ENCODE measurements around the gene NUTM2G.
"Not testable (repeated sequence)": the region's sequence is repeated elsewhere in the genome, so short reads cannot be mapped to it uniquely, and the experiment has no call there.

Gene NUTM2G

GRCh38 chr9:96950539-96950938 lies 21.9 kb downstream of the NUTM2G start:
- not testable (repeated sequence) for DNase-seq

- DNase-seq, result not testable (repeated sequence)
These were observed 38.9 kb downstream of the NUTM2G start for GRCh38 chr9:96967591-96967990.

- DNase-seq, result not testable (repeated sequence)
These were observed 43.9 kb downstream of the NUTM2G start for GRCh38 chr9:96972552-96972951.

- not testable (repeated sequence) for DNase-seq
These were observed 45.4 kb downstream of the NUTM2G start for GRCh38 chr9:96974037-96974436.

GRCh38 chr9:96983496-96984122 lies 55.0 kb downstream of the NUTM2G start:
- not testable (repeated sequence) for DNase-seq

- DNase-seq, result not testable (repeated sequence)
These were observed 55.5 kb downstream of the NUTM2G start for GRCh38 chr9:96984139-96984538.

GRCh38 chr9:96984887-96985286 lies 56.2 kb downstream of the NUTM2G start:
- not testable (repeated sequence) for DNase-seq

Measured in fibroblast of skin of right biceps (primary cell).